Fibroblast of skin of right quadriceps (primary cell): ENCODE data around the gene KIF1B.

ENCODE experiments used
- DNase-seq: peaks from one replicate; pipeline ENCODE4 v3.0.0-alpha.2; 2013

The KIF1B gene

DNA sequence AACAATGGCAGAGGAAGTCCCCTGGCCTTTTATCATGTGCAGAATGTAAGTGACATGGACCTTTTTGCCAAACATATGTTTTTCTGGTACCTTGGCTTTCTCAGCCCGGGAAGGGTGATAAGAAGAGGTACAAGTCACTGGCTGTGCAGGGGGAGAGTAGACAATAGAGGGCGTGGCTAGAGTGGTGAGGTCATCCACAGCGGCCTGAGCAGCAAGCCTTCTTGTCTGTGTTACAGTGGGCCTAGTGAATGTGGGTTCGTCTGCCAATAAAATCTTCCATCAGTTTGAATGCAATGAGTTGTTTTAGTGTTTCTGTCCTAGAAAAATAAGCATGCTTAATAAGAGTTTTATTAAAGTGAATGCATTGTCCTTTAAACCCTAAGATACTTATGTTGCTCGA is 129.4 kb downstream of the KIF1B start:
- DNase-seq = peak; percentile 30

DNA sequence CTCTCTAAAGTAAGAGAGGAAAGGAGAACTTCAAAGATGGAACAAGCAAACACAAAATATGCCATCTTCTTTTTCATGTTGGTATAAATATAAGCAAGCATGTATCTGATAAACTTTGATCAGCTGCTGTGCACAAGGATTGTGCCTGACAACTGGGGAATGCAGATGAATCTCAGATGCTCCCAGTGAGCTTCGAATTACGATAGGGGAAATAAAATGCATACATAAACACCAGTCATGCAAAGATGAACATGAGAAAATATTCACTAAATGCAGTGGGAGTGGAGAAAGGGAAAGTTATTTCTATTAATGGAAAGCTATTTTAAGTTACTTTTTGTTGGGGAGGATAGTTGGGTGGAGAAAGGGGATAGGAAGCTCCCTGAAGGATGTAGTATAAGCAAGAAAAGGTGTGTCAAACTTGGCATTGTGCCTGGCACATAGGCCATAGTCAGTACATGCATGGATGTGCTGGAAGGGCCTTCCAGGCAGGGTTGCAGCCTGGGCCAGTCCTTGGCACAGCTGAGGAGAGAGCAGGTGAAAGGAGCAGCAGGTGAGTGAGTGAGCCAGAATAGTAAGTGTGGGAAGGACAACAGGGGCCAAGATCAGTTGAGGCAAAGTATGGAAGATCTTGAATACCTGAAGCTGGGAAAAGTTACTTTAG is 130.7 kb downstream of the KIF1B start:
- DNase-seq = no peak

DNA sequence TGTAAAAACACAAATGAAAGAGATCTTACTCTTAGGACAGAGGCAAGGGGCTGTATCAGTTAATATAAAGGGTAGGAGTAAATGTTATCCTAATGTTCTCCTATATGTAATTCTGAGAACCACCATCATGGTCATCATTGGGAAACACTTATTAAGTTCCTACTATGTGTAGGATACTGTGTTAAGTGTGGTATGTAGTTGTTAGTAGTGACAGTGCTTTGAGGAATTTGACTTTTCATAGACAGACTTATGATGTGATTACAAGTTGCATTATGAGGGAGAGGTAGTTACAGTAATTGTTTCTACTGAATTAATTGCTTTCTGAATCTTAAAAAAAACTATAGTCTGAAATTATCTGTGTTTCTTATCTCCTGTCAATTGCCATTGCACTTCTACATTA is 136.7 kb downstream of the KIF1B start:
- DNase-seq = no peak

DNA sequence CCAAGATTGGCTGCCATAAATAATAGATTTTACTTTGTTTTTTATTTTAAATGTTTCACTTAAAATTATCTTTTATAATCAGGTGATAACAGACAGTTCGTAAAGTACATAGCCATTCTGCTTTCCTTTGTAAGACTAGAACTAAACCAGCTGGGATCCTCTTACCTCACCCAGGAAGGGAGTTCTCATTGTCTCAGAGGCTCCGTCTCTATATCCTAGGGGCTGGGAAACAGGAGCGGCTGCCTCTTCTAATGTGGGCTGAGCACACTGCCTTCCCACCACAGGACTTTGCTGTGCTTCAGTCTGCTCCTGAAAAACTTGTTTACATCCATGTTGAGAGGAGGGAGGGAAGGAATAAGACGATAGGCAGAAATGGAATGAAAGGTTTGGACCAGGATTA is 142.9 kb downstream of the KIF1B start:
- no peak for DNase-seq

DNA sequence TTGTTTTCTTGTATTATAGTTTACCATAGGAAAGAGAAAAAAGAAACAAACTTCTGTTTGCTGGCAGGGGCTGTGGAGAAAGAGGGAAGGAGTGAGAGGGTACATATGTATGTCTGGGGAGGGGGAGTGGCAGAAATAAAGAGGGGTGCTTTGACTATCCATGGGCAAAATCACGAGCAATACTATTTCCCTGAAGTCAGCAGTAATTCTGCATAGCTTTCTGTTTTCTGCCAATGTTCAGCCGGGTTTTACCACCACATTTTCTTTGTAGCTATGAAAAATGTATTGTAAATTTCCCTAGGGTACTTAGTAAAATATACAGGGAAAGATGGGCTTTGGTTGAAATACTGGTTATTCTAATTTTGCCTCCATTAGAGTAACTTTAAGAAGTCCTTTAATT is 143.3 kb downstream of the KIF1B start:
- no peak for DNase-seq

DNA sequence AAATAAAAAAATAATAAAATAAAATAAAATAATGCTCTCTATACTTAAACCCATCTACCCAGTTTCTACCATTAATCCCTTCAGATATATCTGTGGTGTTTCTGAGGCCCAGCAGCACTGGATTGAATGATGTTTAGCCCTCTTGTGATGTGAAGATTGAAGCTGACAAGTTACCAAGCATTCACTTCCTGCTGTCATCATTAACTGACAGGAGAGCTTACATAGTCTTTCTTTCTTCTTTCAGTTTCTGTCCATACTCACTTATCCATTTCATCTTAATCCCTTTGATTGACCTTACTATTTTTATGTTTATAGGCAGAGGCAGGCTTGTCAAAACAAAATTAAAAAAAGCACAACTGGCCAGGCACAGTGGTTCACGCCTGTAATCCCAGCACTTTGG is 149.7 kb downstream of the KIF1B start:
- DNase-seq = no peak

DNA sequence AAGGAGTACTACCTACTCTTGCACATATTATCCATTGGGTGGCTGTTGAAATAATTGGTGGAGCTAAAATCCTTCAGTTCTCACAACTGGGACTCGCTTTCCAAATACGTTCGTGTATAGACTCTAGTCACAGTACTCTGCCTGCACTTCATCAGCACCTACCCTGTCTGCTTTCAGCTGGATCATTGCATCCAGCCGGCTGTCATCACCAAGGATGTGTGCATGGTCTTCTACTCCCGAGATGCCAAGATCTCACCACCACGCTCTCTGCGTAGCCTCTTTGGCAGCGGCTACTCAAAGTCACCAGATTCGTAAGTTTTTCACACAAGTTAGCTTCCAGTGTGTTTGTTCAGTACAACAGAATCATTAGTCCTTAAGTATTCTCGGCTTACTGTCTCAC is 151.1 kb downstream of the KIF1B start:
- DNase-seq = no peak

DNA sequence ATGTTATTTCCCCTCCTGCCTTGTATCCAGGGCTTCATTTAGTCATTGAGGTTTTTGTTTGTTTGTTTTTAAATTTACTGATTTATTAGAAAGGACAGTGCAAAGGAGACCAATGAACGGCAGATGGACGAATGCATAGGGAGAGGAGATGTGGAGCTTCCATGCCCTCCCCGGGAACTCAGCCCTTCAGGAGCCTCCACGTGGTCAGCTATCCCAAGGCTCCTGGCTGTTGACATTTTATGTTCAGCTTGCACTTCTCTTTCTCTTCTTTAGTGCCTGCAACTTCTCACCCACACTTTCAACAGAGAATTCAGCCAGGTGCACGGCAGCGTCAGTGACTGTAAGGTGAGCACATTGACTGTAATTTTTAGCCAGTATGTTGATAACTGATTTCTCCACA is 157.8 kb downstream of the KIF1B start:
- DNase-seq = no peak

DNA sequence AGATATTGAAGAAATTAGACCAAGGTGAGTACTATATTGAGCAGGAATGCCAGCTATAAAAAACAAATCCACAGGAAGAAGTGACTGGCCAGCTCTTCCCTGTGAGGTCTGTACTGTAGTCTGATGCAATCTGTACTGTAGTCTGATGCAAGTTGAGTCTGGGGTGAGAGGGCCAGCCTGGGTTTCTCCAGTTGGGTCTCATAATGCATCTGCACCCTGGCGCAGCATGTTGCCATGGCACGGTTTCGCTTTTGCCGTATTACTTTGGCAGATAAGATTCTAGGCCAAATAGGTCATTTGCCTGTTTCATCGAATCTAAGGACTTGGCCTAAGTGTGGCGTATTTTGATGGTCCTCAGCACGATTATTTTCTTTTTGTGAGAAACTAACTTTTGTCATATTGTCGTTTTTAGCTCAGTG is 164.1 kb downstream of the KIF1B start:
- DNase-seq = peak; percentile 22

DNA sequence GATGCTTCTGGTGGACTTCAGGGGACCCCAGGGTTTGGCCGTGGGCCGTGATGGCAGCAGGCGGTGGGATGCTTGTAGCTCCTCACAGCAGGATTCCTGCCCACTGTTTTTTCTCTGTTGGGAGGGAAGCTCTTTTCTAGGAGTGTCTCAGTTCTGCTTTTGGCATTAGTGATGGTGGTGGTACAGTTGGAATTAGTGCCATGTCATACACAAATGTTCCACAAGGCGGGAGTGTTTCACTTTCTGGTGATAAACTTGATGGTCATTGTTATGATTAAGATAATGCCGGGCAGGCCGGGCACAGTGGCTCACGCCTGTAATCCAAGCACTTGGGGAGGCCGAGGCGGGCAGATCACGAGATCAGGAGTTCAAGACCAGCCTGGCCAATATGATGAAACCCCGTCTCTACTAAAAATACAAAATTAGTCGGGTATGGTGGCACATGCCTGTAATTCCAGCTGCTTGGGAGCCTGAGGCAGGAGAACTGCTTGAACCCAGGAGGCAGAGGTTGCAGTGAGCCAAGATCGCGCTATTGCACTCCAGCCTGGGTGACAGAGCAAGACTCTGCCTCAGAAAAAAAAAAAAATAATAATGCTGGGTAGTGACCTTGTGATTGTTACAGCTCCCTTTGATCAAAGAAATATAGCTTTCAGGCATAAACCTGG is 167.1 kb downstream of the KIF1B start:
- peak; percentile 72 for DNase-seq

DNA sequence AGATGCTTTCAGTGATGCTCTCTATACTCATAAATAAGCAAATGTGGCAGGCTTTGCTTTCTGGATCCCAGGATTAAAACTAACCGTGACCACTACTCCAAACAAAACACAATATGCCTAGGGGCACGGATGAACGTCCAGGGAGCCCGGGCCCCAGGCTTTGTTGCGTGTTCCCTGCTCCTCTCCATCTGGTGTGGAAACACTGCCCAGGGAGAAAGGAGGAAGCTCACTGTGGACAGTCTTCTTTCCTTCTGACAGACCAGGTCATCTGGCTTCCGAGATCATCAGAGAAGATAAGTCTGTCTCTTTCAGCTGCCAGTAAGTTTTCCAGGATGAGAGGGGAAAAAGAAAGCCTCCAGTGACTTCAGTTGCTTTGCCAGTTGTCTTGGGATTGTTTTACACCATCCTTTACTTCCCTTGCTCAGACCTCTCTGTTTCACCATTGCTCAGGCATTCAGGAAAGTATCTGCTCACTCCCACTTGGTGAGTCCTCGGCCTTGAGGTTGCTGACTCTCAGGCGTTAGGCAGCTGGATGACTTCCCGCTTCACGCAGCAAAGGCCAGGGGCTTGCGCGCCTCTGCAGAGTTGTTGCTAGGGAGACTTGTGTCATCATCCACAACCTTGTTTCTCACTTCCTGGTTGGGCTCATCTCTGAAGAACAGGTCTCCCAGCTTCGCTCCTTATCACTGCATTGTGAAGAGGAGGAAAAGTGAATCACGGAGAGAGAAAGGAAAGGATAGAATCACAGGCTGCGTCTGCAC is 167.9 kb downstream of the KIF1B start:
- DNase-seq = peak; percentile 84

DNA sequence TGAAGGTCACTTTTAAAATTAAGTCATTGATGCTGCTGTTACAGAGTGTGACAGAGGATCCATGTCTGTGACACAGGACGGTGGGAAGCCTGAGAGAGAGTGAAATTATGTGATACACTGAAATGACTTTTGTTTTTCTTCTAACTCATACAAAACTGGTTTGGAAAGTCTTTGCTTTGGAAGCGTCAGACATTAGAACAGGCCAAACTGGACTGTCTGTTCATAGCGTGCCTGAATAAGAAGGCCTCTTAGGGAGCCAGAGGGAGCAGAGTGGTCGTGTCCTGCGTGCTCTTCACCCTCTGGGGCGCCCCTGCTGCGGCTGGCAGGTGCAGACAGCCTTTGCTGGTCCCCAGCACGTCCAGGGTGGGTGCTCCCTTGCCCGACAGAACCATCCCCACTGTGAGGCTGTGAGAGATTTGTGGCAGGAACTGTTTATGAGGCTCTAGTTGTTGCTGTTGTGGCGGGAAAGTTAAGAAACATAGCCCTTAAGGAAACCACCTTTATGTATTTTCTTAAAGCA is 168.8 kb downstream of the KIF1B start:
- no peak for DNase-seq

DNA sequence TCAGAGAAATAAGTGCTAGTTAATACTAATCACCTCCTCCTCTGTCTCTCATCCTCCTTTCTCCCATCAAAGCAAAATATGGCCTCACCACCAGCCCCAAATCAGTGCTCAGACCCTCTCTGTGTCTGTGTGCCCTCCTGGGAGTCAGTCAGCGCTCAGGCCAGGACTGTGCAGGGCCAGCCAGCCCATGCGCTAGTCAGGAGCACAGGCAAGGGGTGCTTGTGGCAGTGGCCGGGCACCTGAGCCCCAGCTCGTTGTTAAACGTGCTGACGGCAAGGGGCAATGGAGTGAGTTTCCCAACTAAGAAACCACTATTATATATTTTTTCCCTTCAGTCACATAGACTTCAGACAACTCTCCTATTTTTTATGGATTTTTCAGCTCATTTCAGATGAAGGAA is 169.3 kb downstream of the KIF1B start:
- no peak for DNase-seq

DNA sequence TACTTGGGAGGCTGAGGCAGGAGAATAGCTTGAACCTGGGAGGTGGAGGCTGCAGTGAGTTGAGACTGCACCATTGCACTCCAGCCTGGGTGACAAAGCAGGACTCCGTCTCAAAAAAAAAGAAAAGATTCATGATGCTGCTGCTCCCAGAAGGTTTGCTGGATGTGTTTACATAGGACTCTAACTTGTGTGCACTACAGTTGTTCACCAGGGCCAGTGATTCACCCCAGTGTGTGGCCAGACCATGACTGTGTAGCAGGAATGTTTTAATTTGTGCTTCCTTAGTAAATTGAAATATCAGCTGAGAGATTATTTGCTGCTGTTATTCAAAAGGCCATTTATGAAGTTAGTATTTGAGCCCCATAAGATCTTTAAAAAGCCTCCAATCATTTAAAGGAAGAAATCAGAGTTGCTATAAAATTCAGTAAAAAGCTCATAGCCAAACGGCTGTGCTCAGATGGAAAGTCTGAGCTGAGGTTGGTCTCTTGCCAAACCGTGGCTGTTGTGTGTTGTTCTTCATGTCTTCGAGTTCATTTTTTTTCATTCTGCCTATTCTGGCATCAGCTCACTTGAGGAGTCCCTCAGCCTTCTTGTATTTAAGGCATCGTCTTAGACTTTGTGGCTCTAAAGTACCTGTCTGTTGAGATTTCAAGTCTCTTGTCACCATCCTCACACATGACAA is 170.4 kb downstream of the KIF1B start:
- DNase-seq = peak; percentile 87

DNA sequence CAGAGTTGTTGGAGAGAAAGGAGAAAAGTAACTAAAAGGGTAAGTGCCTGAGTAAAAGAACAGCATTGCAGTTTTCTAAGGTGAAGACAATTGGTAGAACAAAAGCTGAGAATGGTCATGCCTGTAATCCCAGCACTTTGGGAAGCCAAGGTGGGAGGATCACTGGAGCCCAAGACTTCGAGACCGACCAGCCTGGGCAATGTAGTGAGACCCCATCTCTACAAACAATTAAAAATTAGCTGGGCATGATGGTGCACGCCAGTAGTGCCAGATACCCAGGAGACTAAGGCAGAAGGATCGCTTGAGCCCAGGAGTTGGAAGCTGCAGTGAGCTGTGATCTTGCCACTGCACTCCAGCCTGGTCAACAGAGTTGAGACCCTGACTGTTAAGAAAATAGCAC is 173.3 kb downstream of the KIF1B start:
- DNase-seq = no peak

DNA sequence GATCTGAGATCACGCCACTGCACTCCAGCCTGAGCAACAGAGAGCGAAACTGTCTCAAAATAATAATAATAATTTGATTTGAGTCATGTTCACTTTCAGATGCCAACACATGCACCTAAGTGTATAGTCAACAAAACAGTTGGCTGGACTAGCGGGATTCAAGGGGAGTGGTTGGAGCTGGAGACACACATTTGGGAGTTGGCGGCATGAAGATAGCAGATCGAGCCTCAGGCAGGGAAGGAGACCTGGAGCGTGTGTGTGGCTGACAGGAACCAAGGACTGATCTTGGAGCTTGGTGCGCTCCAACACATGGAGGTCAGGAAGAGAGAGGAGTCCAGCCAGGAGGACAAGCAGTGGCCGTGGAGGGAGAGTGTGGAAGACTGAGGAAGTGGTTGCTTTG is 173.8 kb downstream of the KIF1B start:
- DNase-seq = no peak

DNA sequence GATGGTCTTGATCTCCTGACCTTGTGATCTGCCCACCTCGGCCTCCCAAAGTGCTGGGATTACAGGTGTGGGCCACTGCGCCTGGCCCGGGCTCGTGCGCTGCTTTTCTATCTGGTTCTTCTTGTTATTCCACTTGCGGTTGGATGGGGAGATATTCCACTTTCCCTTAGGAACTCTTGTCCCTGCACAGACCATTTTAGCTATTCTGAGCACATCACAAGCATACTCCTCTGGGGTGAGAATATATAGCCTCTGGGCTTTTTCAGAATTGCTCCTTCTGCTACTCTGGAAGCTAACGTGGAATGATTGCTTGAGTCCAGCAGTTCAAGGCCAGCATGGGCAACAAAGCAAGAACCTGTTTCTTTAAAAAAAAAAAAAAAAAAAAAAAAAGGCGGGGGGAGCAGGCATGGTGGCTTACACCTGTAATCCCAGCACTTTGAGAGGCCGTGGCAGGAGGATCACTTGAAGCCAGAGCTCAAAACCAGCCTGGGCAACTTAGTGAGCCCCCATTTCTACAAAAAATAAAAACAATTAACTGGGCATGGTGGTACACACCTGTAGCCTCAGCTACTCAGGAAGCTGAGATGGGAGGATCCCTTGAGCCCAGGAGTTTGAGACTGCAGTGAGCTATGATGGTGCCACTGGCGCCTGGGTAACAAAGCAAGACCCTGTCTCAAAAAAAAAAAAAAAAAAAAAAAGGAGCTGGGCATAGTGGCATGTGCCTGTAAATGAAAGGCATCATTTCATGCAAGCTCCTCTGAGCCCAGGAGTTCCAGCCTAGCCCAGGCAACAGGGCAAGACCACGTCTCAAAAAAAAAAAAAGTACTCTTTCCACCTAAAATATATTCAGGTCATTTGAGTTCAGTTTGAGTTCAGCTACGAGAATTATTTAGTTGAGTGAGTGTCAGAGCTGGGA is 176.6 kb downstream of the KIF1B start:
- DNase-seq = no peak

DNA sequence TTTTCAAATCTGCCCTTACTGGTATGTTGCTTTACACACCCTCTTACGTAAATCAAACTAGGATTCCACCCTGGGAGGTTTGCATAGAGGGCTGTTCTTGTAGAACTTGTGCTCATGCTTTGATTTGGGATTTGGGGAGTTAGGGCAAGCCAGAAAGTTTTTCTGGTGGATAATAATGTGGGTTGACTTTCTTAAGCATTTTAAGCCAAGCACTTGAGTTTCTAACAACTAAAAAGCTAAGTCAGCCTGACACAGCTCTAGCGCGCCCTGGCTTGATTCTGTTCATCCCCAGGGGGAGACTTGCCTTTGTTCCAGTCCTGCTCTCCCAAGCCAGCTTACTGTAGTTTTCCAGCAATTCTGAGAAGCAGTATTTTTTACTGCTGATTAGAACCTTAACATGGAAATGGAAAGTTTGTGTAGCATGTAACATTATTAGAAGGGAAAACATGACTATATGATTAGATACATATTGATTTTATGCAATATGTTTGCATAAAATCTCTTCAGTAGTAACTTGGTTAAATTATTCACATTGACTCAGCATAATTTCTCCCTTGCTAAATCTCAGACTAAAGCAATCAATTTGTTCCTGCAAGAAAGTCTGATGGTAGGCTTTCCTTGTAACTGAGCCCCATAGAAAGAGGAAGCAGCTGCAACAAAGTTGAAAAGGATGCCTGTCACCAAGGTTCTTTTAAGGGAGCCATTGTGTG is 177.5 kb downstream of the KIF1B start:
- peak; percentile 82 for DNase-seq

DNA sequence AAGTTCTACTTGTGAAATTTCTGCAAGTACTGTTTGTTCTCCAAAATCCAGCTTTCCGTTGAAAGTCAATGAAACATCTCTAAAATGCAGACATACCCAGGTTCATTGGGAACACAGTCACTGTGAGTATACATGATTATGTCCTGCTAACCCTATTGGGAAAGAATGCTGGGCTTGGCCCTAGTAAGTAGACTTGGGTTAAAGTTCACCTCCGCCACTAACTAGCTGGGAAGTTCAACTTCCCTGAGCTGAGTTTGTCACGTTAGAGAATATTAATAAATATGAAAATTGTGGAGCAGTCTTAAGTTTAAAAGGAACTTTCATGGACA is 178.0 kb downstream of the KIF1B start:
- DNase-seq = no peak

DNA sequence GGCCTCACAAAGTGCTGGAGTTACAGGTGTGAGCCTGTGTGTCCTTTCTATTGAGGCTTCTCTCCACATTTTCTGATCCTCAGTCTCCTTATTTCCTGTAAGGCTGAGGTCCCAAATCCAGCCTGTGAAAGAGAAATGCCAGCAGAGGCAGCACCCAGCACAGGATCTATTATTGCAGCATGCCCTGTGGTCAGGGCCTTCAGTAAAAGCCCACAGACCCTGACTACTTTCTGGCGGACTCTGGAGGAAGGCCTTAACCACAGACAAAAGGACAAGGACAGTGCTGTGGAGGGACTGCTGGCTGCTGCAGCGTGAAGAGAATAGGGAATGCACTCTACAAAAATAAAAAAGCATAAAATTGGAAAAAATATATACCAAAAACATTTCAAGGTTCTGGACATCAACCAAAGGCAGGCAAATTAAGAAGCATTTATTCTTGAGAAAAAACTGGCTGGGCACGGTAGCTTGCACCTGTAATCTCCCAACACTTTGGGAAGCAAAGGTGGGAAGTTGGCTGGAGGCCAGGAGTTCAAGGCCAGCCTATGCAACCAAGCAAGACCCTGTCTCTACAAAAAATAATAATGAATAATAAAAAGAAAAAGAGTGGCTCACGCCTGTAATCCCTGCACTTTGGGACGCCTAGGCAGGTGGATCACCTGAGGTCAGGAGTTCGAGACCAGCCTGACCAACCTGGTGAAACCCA is 179.1 kb downstream of the KIF1B start:
- DNase-seq = no peak

DNA sequence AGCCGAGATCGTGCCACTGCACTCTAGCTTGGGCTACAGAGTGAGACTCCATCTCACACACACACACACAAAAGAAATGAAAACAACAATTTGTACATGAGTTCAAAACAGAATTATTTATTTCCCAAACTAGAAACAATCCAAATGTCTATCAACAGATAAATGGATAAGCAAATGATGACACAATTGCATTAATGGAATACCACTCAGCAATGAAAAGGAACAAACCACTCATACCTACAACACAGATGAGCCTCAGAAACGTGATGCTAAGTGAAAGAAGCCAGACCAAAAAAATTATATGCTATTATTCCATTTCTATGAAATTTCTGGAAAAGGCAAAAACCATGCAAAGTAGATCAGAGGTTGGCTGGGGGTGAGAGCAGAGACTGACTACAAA is 186.5 kb downstream of the KIF1B start:
- DNase-seq = no peak
